ENCODE measurements around the gene ODC1. TPM values are rescaled to one million over a fixed set of nuclear protein-coding genes. Genes with fewer than 3 reads are reported as not detected.

ODC1 gene
- total and polyA plus RNA-seq, 2 of the 4 experiments (the other 2 are of a cell fraction) = 117 to 204 TPM

GRCh38 chr2:10487081-10487740, 39.1 kb upstream of the ODC1 start:
- Histone ChIP-seq H3K9ac (ENCODE audit: low read depth, low read length) (no peak overlapping the region), H3K18ac (ENCODE audit: low read depth, low read length) (no peak overlapping the region), H3K4ac (ENCODE audit: low read depth, low read length) (no peak overlapping the region), H3K9me3 (ENCODE audit: control insufficient read depth, insufficient read depth, low read length) (peaks cover 3% of the 10 kb centered on the region), H2BK15ac (ENCODE audit: low read depth, low read length) (no peak overlapping the region), H2BK20ac (ENCODE audit: low read depth, low read length) (no peak overlapping the region), H2AFZ (replicated peaks; ENCODE audit: low read length, poor library complexity) (no peak overlapping the region), H2AK5ac (ENCODE audit: low read depth, low read length) (no peak overlapping the region), H2BK5ac (ENCODE audit: low read depth, low read length, poor library complexity, severe bottlenecking) (no peak overlapping the region), H3K14ac (replicated peaks; ENCODE audit: low read depth, low read length) (no peak overlapping the region), H3K56ac (ENCODE audit: extremely low read depth, insufficient read depth, low read length) (no peak overlapping the region), H3K4me3 (ENCODE audit: insufficient read depth, low read depth, low read length) (no peak overlapping the region), H3K23ac (ENCODE audit: low read depth, low read length) (no peak overlapping the region), H4K8ac (ENCODE audit: low read depth in 2 of 2, low read length in 2 of 2) (no peak overlapping the region), H2AK9ac (replicated peaks; ENCODE audit: low read depth, low read length, poor library complexity) (no peak overlapping the region), H4K5ac (ENCODE audit: low read depth, low read length) (no peak overlapping the region), H3K27ac (ENCODE audit: insufficient read depth, low read length) (no peak overlapping the region), H3K4me2 (ENCODE audit: low read depth, low read length) (no peak overlapping the region), H3K36me3 (ENCODE audit: control insufficient read depth, insufficient read depth, low read length) (no peaks in the 10 kb centered on the region), H3K4me1 (ENCODE audit: control insufficient read depth, insufficient read depth, low read length) (no peaks in the 10 kb centered on the region), H3K9me1 (ENCODE audit: insufficient read depth, low read length) (no peaks in the 10 kb centered on the region; the same call in 1 of the 2 replicates), H2BK120ac (ENCODE audit: low read depth, low read length) (no peak overlapping the region), H4K91ac (ENCODE audit: insufficient read depth, low read depth, low read length) (no peak overlapping the region), H4K20me1 (ENCODE audit: insufficient read depth, low read length) (no peaks in the 10 kb centered on the region), H3K79me1 (ENCODE audit: low read depth in 1 of 2, low read length in 2 of 2) (no peaks in the 10 kb centered on the region), H3K27me3 (ENCODE audit: control insufficient read depth, insufficient read depth, low read length) (peaks cover 51% of the 10 kb centered on the region)
- BruUV-seq (replicated peaks) = no TSS peak
- POLR2A ChIA-PET (ENCODE audit: unreplicated experiment) = no interaction called here
- intact Hi-C loops (cut with micrococcal nuclease) (no loop called here), in situ Hi-C loops (cut with MboI; ENCODE audit: low sequenced_read_pairs) (no loop called here), dilution Hi-C loops (cut with HindIII; ENCODE audit: low sequenced_read_pairs, unreplicated experiment) (no loop called here)
- no peak for TF ChIP-seq RFX5 (IDR thresholded peaks at IDR 0.05; ENCODE audit: low read depth, low read length)
- no peak for TF ChIP-seq SMC3 (IDR thresholded peaks at IDR 0.05; ENCODE audit: low read depth, low read length)
- no peak for TF ChIP-seq CHD1 (IDR thresholded peaks at IDR 0.05; ENCODE audit: low read depth, low read length)
- TF ChIP-seq MAFK (IDR thresholded peaks at IDR 0.05; ENCODE audit: low read depth, low read length) = no peak
- TF ChIP-seq NFE2L2 (IDR thresholded peaks at IDR 0.05; ENCODE audit: low read depth, low read length) = no peak
- TF ChIP-seq RAD21 (IDR thresholded peaks at IDR 0.05; ENCODE audit: low read length) = no peak
- TF ChIP-seq MXI1 (IDR thresholded peaks at IDR 0.05; ENCODE audit: borderline replicate concordance, low read depth, low read length) = no peak
- no peak for TF ChIP-seq CTCF (conservative IDR thresholded peaks at IDR 0.05; ENCODE audit: low read depth, low read length)
- TF ChIP-seq MAZ (IDR thresholded peaks at IDR 0.05; ENCODE audit: borderline replicate concordance, low read depth, low read length) = no peak
- TF ChIP-seq POLR2A (IDR thresholded peaks at IDR 0.05; ENCODE audit: low read depth, low read length) = no peak
- TF ChIP-seq RCOR1 (IDR thresholded peaks at IDR 0.05; ENCODE audit: insufficient replicate concordance, low read length) = no peak
- no peak for TF ChIP-seq BHLHE40 (IDR thresholded peaks at IDR 0.05; ENCODE audit: low read depth, low read length)
- no peak for TF ChIP-seq FOS (IDR thresholded peaks at IDR 0.05; ENCODE audit: low read depth, low read length)
- no peak for TF ChIP-seq USF2 (IDR thresholded peaks at IDR 0.05; ENCODE audit: low read depth, low read length)
- no peak for TF ChIP-seq CEBPB (IDR thresholded peaks at IDR 0.05; ENCODE audit: low read depth, low read length)
- ATAC-seq (ENCODE audit: low read depth) (no peak), DNase-seq (no peak)
- WGBS, 2 experiments (ENCODE audit: extremely low coverage in 2 of 2, insufficient read length in 1 of 2) = 53% methylated on average over 5 of the region's 14 CpGs; no CpG with 5 or more reads in 1 of the 2 experiments
- CTCF ChIA-PET = no interaction called here

Measured in IMR-90 (cell line).